GM21619 (cell line): Measurements from ENCODE around the gene UBE2H.
"Not testable (repeated sequence)": the region's sequence is repeated elsewhere in the genome, so short reads cannot be mapped to it uniquely, and the experiment has no call there.

Experiments
- ATAC-seq: cut with Tn5 transposase; IDR thresholded peaks from one replicate; pipeline ENCODE4 v1.9.1; 2021; ENCODE audit not compliant: unreplicated experiment

UBE2H gene

DNA sequence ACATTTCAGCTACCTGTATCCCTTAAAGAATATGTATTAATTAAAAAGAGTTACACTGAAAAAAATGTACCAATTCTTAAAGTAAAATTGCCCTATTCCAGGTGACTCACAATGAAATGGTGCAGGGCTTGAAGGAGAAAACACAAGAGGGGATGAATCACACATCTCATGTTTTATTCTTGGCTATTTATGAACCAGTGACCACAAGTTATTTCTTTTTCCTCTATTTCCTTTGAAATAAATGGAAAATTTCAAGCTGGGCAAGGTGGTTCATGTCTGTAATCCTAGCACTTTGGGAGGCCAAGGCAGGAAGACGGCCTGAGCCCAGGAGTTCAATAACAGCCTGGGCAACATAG, 106.8 kb downstream of the UBE2H start:
- ATAC-seq: no peak

- ATAC-seq: no peak
Observed at GRCh38 chr7:129845178-129845971, 107.4 kb downstream of the UBE2H start.

DNA sequence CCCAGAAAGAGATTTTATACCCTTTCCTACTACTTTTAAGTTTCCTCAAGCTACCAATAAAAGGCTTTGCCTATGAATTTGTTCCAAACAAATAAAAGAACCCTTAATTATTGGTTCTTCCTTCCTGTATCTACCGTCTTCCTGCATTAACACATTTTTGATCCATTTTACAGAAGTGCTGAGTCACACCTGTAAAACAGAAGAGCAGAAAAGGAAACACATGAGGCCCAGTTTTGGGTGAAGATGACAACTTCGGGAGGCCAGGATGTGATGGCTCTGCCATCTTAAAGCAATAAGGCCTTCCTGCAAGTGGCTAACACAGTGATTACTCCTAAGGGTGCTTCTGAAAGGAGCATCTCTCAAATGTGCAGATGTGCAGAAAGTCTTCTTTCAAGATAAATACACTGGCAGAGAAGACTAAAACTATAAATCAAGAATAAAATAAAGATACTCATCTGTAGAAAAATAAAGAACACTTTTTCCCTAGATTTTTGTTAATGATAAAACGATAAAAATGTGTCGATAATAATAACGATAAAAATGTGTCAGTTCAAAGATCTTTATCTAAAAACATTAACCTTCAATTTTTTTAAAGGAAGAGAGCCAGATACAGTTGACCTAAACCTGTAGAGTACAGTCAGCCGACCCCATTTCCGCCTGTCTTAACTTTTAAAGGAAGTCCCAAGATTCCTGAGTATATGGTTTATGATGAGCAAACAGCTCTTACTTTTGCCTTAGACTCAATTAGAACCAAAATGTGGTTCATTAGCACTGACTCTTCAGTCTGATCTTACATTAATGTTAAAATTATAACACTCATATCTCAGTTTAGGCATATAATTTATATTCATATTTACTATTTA, 108.6 kb downstream of the UBE2H start:
- no peak for ATAC-seq

GRCh38 chr7:129843365-129843898, 109.3 kb downstream of the UBE2H start:
- ATAC-seq: no peak

GRCh38 chr7:129841465-129841864, 111.3 kb downstream of the UBE2H start:
- ATAC-seq: no peak

DNA sequence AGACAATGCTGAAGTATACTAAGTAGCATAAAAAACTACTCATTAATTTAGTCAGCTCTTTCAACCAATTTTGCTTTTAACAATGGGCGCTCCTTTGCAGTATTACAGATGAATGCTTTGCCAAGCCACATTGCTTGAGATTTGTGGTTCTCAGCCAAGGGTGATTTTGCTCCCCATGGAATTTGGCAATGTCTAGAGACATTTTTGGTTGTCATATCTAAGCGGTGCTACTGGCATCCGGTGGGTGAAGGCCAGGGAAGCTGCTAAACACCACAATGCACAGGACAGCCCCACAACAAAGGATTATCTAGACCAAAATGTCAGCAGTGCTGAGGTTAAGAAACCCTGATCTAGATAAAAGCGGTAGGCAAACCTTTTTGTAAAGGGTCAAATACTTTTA, 112.0 kb downstream of the UBE2H start:
- ATAC-seq: no peak

- ATAC-seq: no peak
Observed at GRCh38 chr7:129836983-129837382, 115.8 kb downstream of the UBE2H start.

- no peak for ATAC-seq
Observed at GRCh38 chr7:129835569-129835968, 117.2 kb downstream of the UBE2H start.

DNA sequence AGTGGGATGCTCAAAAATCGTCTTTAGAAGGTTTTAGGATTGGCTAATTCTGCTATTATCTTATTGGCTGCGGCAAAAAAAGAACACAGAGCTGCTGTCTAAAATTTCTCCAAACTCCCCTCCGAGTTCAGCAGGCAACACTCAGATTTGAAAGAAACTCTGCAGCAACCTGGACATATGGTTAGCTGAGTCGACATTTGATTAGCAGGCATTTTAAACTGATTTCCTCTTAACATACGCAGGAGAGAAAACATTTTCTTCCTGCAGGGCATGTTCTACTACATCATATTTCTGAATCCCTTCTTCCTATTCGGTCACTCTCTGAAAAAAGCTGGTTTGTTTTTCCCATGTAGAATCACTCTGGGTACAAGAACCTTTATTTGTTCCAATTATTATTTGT, 119.4 kb downstream of the UBE2H start:
- not testable (repeated sequence) for ATAC-seq

DNA sequence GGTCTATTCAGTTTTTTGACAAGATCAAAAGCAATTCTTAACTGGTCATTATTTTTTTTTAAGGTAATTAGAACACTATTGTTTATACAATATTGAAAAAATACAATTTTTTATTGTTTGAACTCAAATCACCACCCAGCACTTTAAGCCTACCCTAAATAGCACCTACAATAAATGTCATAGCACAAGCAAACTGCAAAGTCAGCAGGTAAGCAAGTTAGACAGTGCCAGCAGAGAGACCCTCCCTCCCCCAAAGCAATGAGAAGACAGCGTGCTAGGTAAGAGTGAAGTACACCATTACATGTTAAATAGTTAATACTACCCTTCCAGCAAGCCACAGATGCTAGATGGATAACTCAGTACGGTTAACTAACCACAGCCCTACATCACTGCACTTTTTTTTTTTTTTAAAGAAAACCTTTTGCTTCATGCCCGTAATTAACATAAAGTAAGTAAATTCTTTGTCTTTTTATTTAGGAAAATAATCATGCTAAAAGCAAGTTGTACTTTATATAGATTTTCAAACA, 120.0 kb downstream of the UBE2H start:
- no peak for ATAC-seq

- ATAC-seq: no peak
Observed at GRCh38 chr7:129832282-129832681, 120.5 kb downstream of the UBE2H start.

GRCh38 chr7:129831424-129832058, 121.2 kb downstream of the UBE2H start:
- ATAC-seq: no peak

DNA sequence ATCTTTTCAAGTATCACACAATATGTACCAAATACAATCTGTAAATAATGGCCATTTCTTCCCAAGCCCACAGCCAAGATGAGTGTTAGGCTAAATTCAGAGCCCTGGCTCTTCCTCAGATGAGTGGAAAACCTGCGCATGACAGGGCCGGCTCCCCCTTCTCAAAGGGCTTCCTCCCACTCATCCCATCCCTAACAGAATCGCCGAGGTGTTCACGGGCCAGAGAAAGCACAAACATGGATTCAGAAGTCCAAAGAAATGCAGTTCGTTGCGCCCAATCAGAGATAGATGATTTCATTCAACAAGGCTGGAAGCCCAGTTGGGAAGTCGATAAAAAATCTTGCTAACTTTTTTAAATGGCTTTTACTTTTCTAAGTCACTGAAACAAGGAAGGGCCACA, 121.8 kb downstream of the UBE2H start:
- no peak for ATAC-seq

- ATAC-seq: no peak
Observed at GRCh38 chr7:129829737-129830631, 122.8 kb downstream of the UBE2H start.

- no peak for ATAC-seq
Observed at GRCh38 chr7:129828989-129829736, 123.6 kb downstream of the UBE2H start.

DNA sequence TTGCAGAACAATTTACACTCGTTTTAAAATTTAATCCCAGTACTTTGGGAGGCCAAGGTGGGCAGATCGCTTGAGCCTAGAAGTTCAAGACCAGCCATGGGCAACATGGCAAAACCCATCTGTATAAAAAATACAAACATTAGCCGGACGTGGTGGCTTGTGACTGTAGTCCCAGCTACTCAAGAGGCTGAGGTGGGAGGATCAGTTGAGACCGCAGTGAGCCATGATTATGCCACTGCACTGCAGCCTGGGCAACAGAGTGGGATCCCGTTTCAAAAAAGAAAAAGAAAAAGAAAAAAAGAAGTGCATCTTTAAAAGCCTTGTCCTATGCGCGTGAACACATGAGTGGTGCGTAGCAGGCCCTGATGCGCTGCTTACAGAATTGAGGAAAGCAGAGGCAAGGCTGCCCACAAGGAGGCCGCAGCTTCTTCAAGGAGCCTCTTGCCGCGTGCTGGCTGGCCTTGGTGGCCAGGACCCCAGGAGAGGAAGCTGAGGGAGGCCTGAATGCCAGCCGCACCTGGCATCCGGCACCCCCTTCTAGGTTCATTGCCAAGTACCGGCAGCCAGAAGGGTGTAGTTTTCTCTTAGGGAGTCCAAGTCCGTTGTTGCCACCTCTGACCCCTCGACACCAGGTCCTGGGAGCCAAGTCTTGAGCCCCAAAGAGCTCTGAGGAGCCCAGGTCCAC, 124.5 kb downstream of the UBE2H start:
- ATAC-seq: no peak

GRCh38 chr7:129827467-129827990, 125.2 kb downstream of the UBE2H start:
- no peak for ATAC-seq

DNA sequence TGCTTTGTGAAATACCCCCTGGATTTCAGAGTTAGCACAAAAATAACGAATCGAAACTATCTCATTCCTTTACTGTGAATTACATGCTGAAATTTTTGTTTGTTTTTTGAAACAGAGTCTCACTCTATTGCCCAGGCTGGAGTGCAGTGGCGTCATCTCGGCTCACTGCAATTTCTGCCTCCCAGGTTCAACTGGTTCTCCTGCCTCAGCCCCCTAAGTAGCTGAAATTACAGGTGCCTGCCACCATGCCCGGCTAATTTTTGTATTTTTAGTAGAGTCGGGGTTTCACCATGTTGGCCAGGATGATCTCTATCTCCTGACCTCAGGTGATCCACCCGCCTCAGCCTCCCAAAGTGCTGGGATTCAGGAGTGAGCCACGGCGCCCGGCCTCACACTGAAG, 125.9 kb downstream of the UBE2H start:
- ATAC-seq: not testable (repeated sequence)
